H9 (cell line): ENCODE data around the gene UBALD2. TPM values are rescaled to one million over a fixed set of nuclear protein-coding genes. Genes with fewer than 3 reads are reported as not detected.

Source experiments
- DNase-seq: peaks from one replicate; pipeline ENCODE4 v3.0.0-alpha.2; 2017
- H2AFZ ChIP-seq: one replicate; pipeline ENCODE4 v1.6.1; 2013; ENCODE audit warnings: mild to moderate bottlenecking, low read length, control low read depth, moderate library complexity
- H2AK5ac ChIP-seq: 2 replicates; pipeline ENCODE4 v1.6.1; 2013; ENCODE audit warnings: low read length, control low read depth, mixed read lengths; ENCODE audit not compliant: insufficient read length
- H2BK120ac ChIP-seq: one replicate; pipeline ENCODE4 v1.6.1; 2013; ENCODE audit warnings: low read depth, mild to moderate bottlenecking, low read length, control low read depth, inconsistent platforms; ENCODE audit not compliant: poor library complexity, severe bottlenecking
- H2BK12ac ChIP-seq: 2 replicates; pipeline ENCODE4 v1.6.1; 2013; ENCODE audit warnings: low read length, control low read depth, mixed read lengths, low read depth; ENCODE audit not compliant: insufficient read length
- H2BK15ac ChIP-seq: 2 replicates; pipeline ENCODE4 v1.6.1; 2013; ENCODE audit warnings: low read depth, low read length, control low read depth
- H2BK20ac ChIP-seq: one replicate; pipeline ENCODE4 v1.6.1; 2013; ENCODE audit warnings: low read depth, mild to moderate bottlenecking, low read length, control low read depth, inconsistent platforms; ENCODE audit not compliant: poor library complexity, severe bottlenecking
- H2BK5ac ChIP-seq: 2 replicates; pipeline ENCODE4 v1.6.1; 2013; ENCODE audit warnings: low read length, control low read depth, mixed read lengths; ENCODE audit not compliant: insufficient read length
- H3K14ac ChIP-seq: 2 replicates; pipeline ENCODE4 v1.6.1; 2013; ENCODE audit warnings: low read length, control low read depth; ENCODE audit not compliant: insufficient read depth
- H3K18ac ChIP-seq: 2 replicates; pipeline ENCODE4 v1.6.1; 2013; ENCODE audit warnings: low read depth, mild to moderate bottlenecking, mixed read lengths, low read length, control low read depth; ENCODE audit not compliant: insufficient read length
- H3K23ac ChIP-seq: 2 replicates; pipeline ENCODE4 v1.6.1; 2013; ENCODE audit warnings: low read length, control low read depth, mixed read lengths, low read depth; ENCODE audit not compliant: insufficient read length
- H3K23me2 ChIP-seq: 2 replicates; pipeline ENCODE4 v1.6.1; 2013; ENCODE audit warnings: low read depth, mild to moderate bottlenecking, mixed read lengths, low read length, control low read depth; ENCODE audit not compliant: insufficient read length, poor library complexity, severe bottlenecking
- H3K27ac ChIP-seq: 2 replicates; pipeline ENCODE4 v1.5.1; 2013; ENCODE audit warnings: low read length, control low read depth, mixed read lengths, low read depth; ENCODE audit not compliant: insufficient read length
- H3K27me3 ChIP-seq: 2 replicates; pipeline ENCODE4 v1.6.1; 2013; ENCODE audit warnings: low read length, control low read depth, inconsistent platforms; ENCODE audit not compliant: insufficient read depth
- H3K4ac ChIP-seq: 2 replicates; pipeline ENCODE4 v1.6.1; 2013; ENCODE audit warnings: low read depth, mild to moderate bottlenecking, control low read depth, inconsistent platforms, low read length, moderate library complexity
- H3K4me1 ChIP-seq: 2 replicates; pipeline ENCODE4 v1.6.1; 2013; ENCODE audit warnings: low read length, control low read depth, inconsistent platforms; ENCODE audit not compliant: insufficient read depth
- H3K4me2 ChIP-seq: 2 replicates; pipeline ENCODE4 v1.6.1; 2013; ENCODE audit warnings: low read length, control low read depth, mixed read lengths; ENCODE audit not compliant: insufficient read length, insufficient read depth
- H3K56ac ChIP-seq: 2 replicates; pipeline ENCODE4 v1.6.1; 2013; ENCODE audit warnings: low read depth, mild to moderate bottlenecking, mixed read lengths, low read length, control low read depth; ENCODE audit not compliant: insufficient read length
- H3K79me1 ChIP-seq: 2 replicates; pipeline ENCODE4 v1.6.1; 2013; ENCODE audit warnings: low read depth, mild to moderate bottlenecking, moderate library complexity, low read length, control low read depth, inconsistent platforms; ENCODE audit not compliant: insufficient read depth, poor library complexity, severe bottlenecking
- H3K79me2 ChIP-seq: 2 replicates; pipeline ENCODE4 v1.6.1; 2013; ENCODE audit warnings: low read length, control low read depth, inconsistent platforms; ENCODE audit not compliant: insufficient read depth
- H3K9ac ChIP-seq: 2 replicates; pipeline ENCODE4 v1.6.1; 2013; ENCODE audit warnings: low read length, control low read depth, mixed read lengths; ENCODE audit not compliant: insufficient read length; ENCODE audit errors: extremely low read depth
- H3K9me3 ChIP-seq: one replicate; pipeline ENCODE4 v1.6.1; 2013; ENCODE audit warnings: low read depth, low read length, inconsistent platforms; ENCODE audit not compliant: control insufficient read depth
- H3T11ph ChIP-seq: one replicate; pipeline ENCODE4 v1.6.1; 2013; ENCODE audit warnings: mild to moderate bottlenecking, low read length, control low read depth, inconsistent platforms
- H4K20me1 ChIP-seq: one replicate; pipeline ENCODE4 v1.6.1; 2013; ENCODE audit not compliant: control insufficient read depth, insufficient read length, insufficient read depth
- H4K5ac ChIP-seq: 2 replicates; pipeline ENCODE4 v1.6.1; 2013; ENCODE audit warnings: low read depth, mild to moderate bottlenecking, mixed read lengths, low read length, control low read depth; ENCODE audit not compliant: insufficient read length
- H4K8ac ChIP-seq: replicated peaks from 2 replicates; pipeline ENCODE4 v1.6.1; 2013; ENCODE audit warnings: low read length, control low read depth, mixed read lengths, low read depth; ENCODE audit not compliant: insufficient read length
- H4K91ac ChIP-seq: 2 replicates; pipeline ENCODE4 v1.6.1; 2013; ENCODE audit warnings: low read depth, mild to moderate bottlenecking, moderate library complexity, mixed read lengths, low read length, control low read depth; ENCODE audit not compliant: insufficient read length
- H3K27ac Mint-ChIP-seq, 3 experiments: 2 replicates in 2 of 3; 3 replicates in 1 of 3; pipeline ENCODE4 v1.8.0; 2020 to 2021; ENCODE audit warnings: mixed read lengths in 3 of 3, mild to moderate bottlenecking in 1 of 3, moderate library complexity in 1 of 3
- H3K27me3 Mint-ChIP-seq: 2 replicates; pipeline ENCODE4 v1.8.0; 2021; ENCODE audit warnings: low read depth, mild to moderate bottlenecking, moderate library complexity, mixed read lengths
- H3K36me3 Mint-ChIP-seq, 3 experiments: 2 replicates in 2 of 3; 3 replicates in 1 of 3; pipeline ENCODE4 v1.8.0; 2020 to 2021; ENCODE audit warnings: low read depth in 3 of 3, mixed read lengths in 3 of 3; ENCODE audit not compliant: insufficient read depth in 1 of 3
- H3K4me1 Mint-ChIP-seq, 2 experiments: 2 replicates each; pipeline ENCODE4 v1.8.0; 2020; ENCODE audit warnings: mixed read lengths in 2 of 2
- H3K4me3 Mint-ChIP-seq, 2 experiments: 2 replicates in 1 of 2; 3 replicates in 1 of 2; pipeline ENCODE4 v1.8.0; 2020 to 2021; ENCODE audit warnings: mild to moderate bottlenecking in 2 of 2, mixed read lengths in 2 of 2, moderate library complexity in 1 of 2
- H3K9me3 Mint-ChIP-seq, 2 experiments: 2 replicates in 1 of 2; 3 replicates in 1 of 2; pipeline ENCODE4 v1.8.0; 2020; ENCODE audit warnings: mild to moderate bottlenecking in 2 of 2, mixed read lengths in 2 of 2, moderate library complexity in 1 of 2
- CTCF ChIP-seq: fragments of 200-600 bp; sonication (generic); conservative IDR thresholded peaks from 3 replicates; pipeline ENCODE4 v1.8.0; 2021; ENCODE audit warnings: antibody characterized with exemption, mild to moderate bottlenecking
- WGBS: extraction: QIAGEN DNeasy Blood & Tissue Kit; methylation state at CpG from one replicate; pipeline ENCODE4 v1.1.7; 2013; ENCODE audit warnings: missing lambda C conversion rate, low lambda C conversion rate, mixed read lengths; ENCODE audit not compliant: insufficient read length; ENCODE audit errors: extremely low coverage; 5-methylcytosine and 5-hydroxymethylcytosine counted together
- total RNA-seq: library from RNA; stranded (reverse); gene quantifications from 2 replicates; pipeline ENCODE4 v1.2.1, GENCODE V29; 2021

Gene UBALD2
- total RNA-seq, 1 experiment from 2014 or later, result 25.8 TPM

GRCh38 chr17:76278268-76278908 lies 13.2 kb downstream of the UBALD2 start:
- Histone ChIP-seq H3K79me1 (no peaks in the 10 kb centered on the region), H2AK5ac (no peak overlapping the region), H3K23me2 (no peaks in the 10 kb centered on the region), H3K18ac (no peak overlapping the region), H3K23ac (no peak overlapping the region), H3K56ac (no peak overlapping the region), H2BK5ac (no peak overlapping the region), H4K8ac (no peak overlapping the region), H2BK120ac (no peak overlapping the region), H3K4ac (no peak overlapping the region), H4K91ac (no peak overlapping the region), H3K4me2 (no peak overlapping the region), H2BK15ac (no peak overlapping the region), H3K9me3 (no peaks in the 10 kb centered on the region), H2AFZ (no peak overlapping the region), H3K79me2 (no peaks in the 10 kb centered on the region), H2BK20ac (no peak overlapping the region), H4K20me1 (no peaks in the 10 kb centered on the region), H3K9ac (no peak overlapping the region), H3K27ac (no peak overlapping the region), H2BK12ac (no peak overlapping the region), H3K27me3 (no peaks in the 10 kb centered on the region), H4K5ac (no peak overlapping the region), H3T11ph (no peak overlapping the region), H3K14ac (no peak overlapping the region), H3K4me1 (no peaks in the 10 kb centered on the region)
- no peak overlapping the region for H3K27ac Mint-ChIP-seq
- no peak for DNase-seq
- no CpG with 5 or more reads among the region's 19 CpGs for WGBS
- H3K4me1 Mint-ChIP-seq, result peaks cover 6 to 17% of the 10 kb centered on the region in 2 experiments
- H3K9me3 Mint-ChIP-seq, result no peaks in the 10 kb centered on the region
- H3K27me3 Mint-ChIP-seq, result peaks cover 1% of the 10 kb centered on the region; the same call in 1 of the 2 replicates
- no peak overlapping the region for H3K4me3 Mint-ChIP-seq
- no peak for TF ChIP-seq CTCF
- H3K36me3 Mint-ChIP-seq, result no peaks in the 10 kb centered on the region
